Measurements from ENCODE around the gene TRMT61B. TPM values are rescaled to one million over a fixed set of nuclear protein-coding genes. Genes with fewer than 3 reads are reported as not detected.

TRMT61B gene
- total and polyA plus RNA-seq, 9 of the 15 experiments (the other 6 are each of a cell fraction or from before 2014, with no cell fraction given): 13.2 to 28.3 (median 19.5) TPM

DNA sequence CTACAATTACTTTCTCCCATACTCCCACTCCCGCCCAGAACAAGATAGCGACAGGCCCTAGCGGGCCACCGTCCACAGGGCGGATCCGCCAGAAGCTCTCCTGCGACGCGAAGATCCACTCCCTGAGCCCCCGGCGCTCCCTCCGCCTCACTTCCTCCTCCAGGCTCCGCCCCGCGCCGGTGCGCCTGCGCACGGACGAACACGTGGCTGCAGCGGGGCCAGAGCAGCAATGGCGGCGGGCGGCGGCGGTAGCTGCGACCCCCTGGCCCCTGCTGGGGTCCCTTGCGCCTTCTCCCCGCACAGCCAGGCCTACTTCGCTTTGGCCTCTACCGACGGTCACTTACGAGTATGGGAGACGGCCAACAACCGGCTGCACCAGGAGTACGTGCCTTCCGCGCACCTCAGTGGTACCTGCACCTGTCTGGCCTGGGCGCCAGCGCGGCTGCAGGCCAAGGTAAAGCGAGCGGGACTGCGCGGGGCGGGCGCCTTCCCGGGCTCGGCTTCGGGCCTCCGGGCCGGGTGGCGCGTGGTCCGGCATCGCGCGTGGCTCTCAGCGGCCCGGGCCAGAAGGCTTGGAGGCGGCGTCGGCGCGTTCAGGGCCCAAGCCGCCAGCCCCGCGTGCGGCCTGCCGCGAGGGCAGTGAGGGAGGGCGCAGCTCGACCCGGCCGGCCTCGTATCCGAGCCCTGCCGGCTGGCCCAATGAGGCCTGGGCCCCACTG, 24.5 kb upstream of the TRMT61B start, which contains the start of gene WDR43 (continued):
- TF ChIP-seq DDX20 (tag; IDR thresholded peaks at IDR 0.05; ENCODE audit: low read depth) (no peak), FUS (optimal IDR thresholded peaks at IDR 0.05; ENCODE audit: low read depth, low read length) (peak; percentile 69), DACH1 (IDR thresholded peaks at IDR 0.05; ENCODE audit: partially characterized antibody) (no peak), BRF1 (IDR thresholded peaks at IDR 0.05; ENCODE audit: borderline replicate concordance, extremely low read depth, insufficient read length) (no peak), RBM17 (IDR thresholded peaks at IDR 0.05; ENCODE audit: borderline replicate concordance, low read depth, low read length) (no peak), BHLHE40 (IDR thresholded peaks at IDR 0.05; ENCODE audit: low read length) (0 out of 2 replicates have a peak, but pooled peaks have one; percentile 18), KLF10 (CRISPR knock-in tag; IDR thresholded peaks at IDR 0.05) (no peak), ZNF311 (CRISPR knock-in tag; IDR thresholded peaks at IDR 0.05) (no peak)
- TF ChIP-seq, protein P1, sequence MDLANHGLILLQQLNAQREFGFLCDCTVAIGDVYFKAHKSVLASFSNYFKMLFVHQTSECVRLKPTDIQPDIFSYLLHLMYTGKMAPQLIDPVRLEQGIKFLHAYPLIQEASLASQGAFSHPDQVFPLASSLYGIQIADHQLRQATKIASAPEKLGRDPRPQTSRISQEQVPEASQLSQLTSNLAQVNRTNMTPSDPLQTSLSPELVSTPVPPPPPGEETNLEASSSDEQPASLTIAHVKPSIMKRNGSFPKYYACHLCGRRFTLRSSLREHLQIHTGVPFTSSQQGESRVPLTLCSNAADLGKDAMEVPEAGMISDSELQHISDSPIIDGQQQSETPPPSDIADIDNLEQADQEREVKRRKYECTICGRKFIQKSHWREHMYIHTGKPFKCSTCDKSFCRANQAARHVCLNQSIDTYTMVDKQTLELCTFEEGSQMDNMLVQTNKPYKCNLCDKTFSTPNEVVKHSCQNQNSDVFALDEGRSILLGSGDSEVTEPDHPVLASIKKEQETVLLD (IDR thresholded peaks at IDR 0.05): peak; percentile 89
- TF ChIP-seq, protein P2, sequence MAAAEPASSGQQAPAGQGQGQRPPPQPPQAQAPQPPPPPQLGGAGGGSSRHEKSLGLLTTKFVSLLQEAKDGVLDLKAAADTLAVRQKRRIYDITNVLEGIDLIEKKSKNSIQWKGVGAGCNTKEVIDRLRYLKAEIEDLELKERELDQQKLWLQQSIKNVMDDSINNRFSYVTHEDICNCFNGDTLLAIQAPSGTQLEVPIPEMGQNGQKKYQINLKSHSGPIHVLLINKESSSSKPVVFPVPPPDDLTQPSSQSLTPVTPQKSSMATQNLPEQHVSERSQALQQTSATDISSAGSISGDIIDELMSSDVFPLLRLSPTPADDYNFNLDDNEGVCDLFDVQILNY (CRISPR knock-in tag; IDR thresholded peaks at IDR 0.05): 0 out of 2 replicates have a peak, but pooled peaks have one; percentile 65
- TF ChIP-seq, protein P3, sequence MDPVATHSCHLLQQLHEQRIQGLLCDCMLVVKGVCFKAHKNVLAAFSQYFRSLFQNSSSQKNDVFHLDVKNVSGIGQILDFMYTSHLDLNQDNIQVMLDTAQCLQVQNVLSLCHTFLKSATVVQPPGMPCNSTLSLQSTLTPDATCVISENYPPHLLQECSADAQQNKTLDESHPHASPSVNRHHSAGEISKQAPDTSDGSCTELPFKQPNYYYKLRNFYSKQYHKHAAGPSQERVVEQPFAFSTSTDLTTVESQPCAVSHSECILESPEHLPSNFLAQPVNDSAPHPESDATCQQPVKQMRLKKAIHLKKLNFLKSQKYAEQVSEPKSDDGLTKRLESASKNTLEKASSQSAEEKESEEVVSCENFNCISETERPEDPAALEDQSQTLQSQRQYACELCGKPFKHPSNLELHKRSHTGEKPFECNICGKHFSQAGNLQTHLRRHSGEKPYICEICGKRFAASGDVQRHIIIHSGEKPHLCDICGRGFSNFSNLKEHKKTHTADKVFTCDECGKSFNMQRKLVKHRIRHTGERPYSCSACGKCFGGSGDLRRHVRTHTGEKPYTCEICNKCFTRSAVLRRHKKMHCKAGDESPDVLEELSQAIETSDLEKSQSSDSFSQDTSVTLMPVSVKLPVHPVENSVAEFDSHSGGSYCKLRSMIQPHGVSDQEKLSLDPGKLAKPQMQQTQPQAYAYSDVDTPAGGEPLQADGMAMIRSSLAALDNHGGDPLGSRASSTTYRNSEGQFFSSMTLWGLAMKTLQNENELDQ (CRISPR knock-in tag; IDR thresholded peaks at IDR 0.05; ENCODE audit: borderline replicate concordance): no peak
